ENCODE data around the gene COL18A1.

GRCh38 chr21:45525153-45525909 lies 120.4 kb downstream of the COL18A1 start:
- TF ChIP-seq CTCF (IDR thresholded peaks at IDR 0.05) (no peak), POLR2A (IDR thresholded peaks at IDR 0.05) (no peak)
